Lower lobe of right lung (tissue), 2 donors: ENCODE measurements around the gene SGO1. TPM values are rescaled to one million over a fixed set of nuclear protein-coding genes. Genes with fewer than 3 reads are reported as not detected.
A peak's percentile ranks its signal among the peaks of the same experiment; 100 is the strongest.

Experiments
- ATAC-seq, 2 donors: fragments of 200-7000 bp; cut with Tn5 transposase; one replicate each; pipeline ENCODE4 v1.9.1; 2020 to 2022; ENCODE audit warnings: mild to moderate bottlenecking in 2 of 2, moderate library complexity in 2 of 2
- DNase-seq: peaks from one replicate; pipeline ENCODE4 v3.0.0-alpha.2; 2020
- H3K27ac ChIP-seq: fragments of 200-600 bp; one replicate; pipeline ENCODE4 v1.8.0; 2022
- H3K27me3 ChIP-seq: fragments of 200-600 bp; one replicate; pipeline ENCODE4 v1.8.0; 2022; ENCODE audit warnings: low read depth
- H3K36me3 ChIP-seq: fragments of 200-600 bp; one replicate; pipeline ENCODE4 v1.8.0; 2022; ENCODE audit warnings: mild to moderate bottlenecking
- H3K4me1 ChIP-seq: fragments of 200-600 bp; one replicate; pipeline ENCODE4 v1.8.0; 2022
- H3K4me3 ChIP-seq: fragments of 200-600 bp; one replicate; pipeline ENCODE4 v1.8.0; 2022; ENCODE audit warnings: mild to moderate bottlenecking
- H3K9me3 ChIP-seq: fragments of 200-600 bp; one replicate; pipeline ENCODE4 v1.8.0; 2022
- intact Hi-C: fragments of 100-400 bp; cut with DNase I; formaldehyde crosslinking; loops from one replicate; pipeline ENCODE4 v1.11.0; 2022
- total RNA-seq: library from RNA; stranded (reverse); fragmentation: NEBNext Ultra II Directional; extraction: Animal tissue kit (Norgen Biotek cat#: 25700); gene quantifications from one replicate; pipeline ENCODE4 v1.2.1, GENCODE V29; 2021
- TF ChIP-seq, protein P1 (sequence below): fragments of 200-600 bp; IDR thresholded peaks from one replicate; pipeline ENCODE4 v1.8.0; 2022; ENCODE audit warnings: antibody characterized with exemption, mild to moderate bottlenecking
- donor health status: DM: no; HTN: yes; CAD: no; lungs with severe emphysema.

Gene SGO1
- total RNA-seq, 1 donor from 2014 or later, result 0.71 TPM

DNA sequence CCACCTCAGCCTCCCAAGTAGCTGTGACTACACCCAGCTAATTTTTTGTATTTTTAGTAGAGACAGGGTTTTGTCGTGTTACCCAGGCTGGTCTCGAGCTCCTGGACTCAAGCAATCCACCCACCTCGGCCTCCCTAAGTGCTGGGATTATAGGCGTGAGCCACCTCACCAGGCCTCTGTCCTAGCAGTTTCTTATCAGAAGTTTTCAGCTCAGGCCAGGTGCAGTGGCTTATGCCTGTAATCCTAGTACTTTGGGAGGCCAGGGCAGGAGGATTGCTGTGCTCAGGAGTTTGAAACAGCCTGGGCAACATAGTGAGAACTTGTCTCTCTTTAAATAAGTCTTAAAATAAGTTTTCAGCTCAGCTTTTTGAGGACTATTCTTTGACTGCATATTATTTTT lies 48.4 kb downstream of the SGO1 start:
- TF ChIP-seq, protein P1, sequence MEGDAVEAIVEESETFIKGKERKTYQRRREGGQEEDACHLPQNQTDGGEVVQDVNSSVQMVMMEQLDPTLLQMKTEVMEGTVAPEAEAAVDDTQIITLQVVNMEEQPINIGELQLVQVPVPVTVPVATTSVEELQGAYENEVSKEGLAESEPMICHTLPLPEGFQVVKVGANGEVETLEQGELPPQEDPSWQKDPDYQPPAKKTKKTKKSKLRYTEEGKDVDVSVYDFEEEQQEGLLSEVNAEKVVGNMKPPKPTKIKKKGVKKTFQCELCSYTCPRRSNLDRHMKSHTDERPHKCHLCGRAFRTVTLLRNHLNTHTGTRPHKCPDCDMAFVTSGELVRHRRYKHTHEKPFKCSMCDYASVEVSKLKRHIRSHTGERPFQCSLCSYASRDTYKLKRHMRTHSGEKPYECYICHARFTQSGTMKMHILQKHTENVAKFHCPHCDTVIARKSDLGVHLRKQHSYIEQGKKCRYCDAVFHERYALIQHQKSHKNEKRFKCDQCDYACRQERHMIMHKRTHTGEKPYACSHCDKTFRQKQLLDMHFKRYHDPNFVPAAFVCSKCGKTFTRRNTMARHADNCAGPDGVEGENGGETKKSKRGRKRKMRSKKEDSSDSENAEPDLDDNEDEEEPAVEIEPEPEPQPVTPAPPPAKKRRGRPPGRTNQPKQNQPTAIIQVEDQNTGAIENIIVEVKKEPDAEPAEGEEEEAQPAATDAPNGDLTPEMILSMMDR, result no peak
- intact Hi-C loops, result no loop called here

DNA sequence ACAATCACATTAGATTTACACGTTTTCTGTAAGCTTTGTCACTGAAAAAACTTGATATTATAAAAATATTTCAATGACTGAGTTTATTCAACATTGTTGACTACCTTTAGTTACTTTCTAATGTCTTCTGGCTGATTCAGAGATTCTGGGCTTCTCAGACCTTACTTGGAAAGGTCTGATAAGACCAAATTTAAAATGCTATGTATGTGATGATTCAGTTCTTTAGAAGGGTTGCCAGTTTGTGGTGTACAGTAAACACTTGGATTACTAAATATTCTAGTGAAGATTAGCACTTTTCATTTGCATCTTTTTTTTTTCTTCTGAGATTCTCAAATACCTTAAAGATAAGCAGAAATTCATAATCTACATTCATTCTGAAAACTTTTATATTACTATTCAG lies 49.8 kb downstream of the SGO1 start:
- peaks cover 15% of the 10 kb centered on the region for H3K36me3 ChIP-seq

More for the DNA sequence above, 48.4 kb downstream of the SGO1 start:
- Histone ChIP-seq H3K9me3 (no peaks in the 10 kb centered on the region), H3K36me3 (peaks cover 18% of the 10 kb centered on the region), H3K4me3 (no peak overlapping the region), H3K27ac (no peak overlapping the region), H3K4me1 (no peaks in the 10 kb centered on the region), H3K27me3 (no peaks in the 10 kb centered on the region)
- DNase-seq, result no peak
- ATAC-seq, result no peak

DNA sequence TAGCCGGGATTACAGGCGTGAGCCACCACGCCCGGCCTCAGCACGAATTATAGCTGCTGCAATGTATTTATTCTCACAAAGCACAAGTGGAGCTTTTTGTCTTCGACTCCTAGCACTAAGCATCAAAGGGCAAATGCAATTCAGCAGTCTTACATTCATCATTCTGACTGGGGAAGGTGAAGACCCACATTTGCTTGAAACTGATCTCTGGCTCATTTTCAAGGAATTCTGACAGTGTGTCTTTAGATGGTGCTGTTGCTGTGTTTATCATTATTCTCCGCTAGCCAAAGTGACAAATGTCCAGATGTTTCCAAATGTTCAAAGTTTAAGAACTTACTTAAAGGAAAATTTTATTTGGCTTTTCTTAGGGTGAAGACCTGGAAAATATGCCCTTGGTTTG lies 55.9 kb downstream of the SGO1 start:
- Histone ChIP-seq H3K27me3 (no peaks in the 10 kb centered on the region), H3K27ac (no peak overlapping the region), H3K9me3 (no peaks in the 10 kb centered on the region), H3K36me3 (peaks cover 26% of the 10 kb centered on the region), H3K4me1 (no peaks in the 10 kb centered on the region), H3K4me3 (no peak overlapping the region)
- intact Hi-C loops, result no loop called here
- TF ChIP-seq, protein P1, result no peak
- no peak for DNase-seq
- no peak for ATAC-seq

More for the DNA sequence above, 49.8 kb downstream of the SGO1 start:
- Histone ChIP-seq H3K27me3 (no peaks in the 10 kb centered on the region), H3K9me3 (no peaks in the 10 kb centered on the region), H3K4me3 (no peak overlapping the region), H3K27ac (no peak overlapping the region), H3K4me1 (no peaks in the 10 kb centered on the region)
- DNase-seq (no peak), ATAC-seq (no peak)
- intact Hi-C loops, result no loop called here
- TF ChIP-seq, protein P1, result no peak

DNA sequence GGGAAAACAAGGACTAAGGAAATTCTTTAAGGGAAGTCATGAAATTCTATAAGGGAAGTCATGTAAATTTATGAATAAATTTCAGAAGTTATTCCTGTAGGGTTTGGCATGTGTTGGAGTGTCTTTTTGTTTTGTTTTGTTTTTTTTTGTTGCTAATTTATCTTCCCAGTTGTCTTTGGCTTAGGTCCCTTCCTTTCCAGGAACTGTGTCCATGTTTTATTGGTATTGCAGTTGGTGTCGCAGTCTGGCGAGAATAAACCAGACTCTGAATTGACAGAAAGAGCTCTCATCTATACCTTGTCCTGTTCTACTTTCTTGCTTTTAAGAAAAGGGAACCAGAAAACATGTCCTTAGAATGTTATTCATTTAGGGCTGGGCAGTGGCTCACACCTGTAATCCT lies 57.6 kb downstream of the SGO1 start:
- H3K36me3 ChIP-seq, result peaks cover 26% of the 10 kb centered on the region
- H3K9me3 ChIP-seq, result no peaks in the 10 kb centered on the region
- H3K4me1 ChIP-seq, result no peaks in the 10 kb centered on the region
- no peak overlapping the region for H3K27ac ChIP-seq
- DNase-seq, result no peak
- no peaks in the 10 kb centered on the region for H3K27me3 ChIP-seq
- intact Hi-C loops, result no loop called here
- no peak overlapping the region for H3K4me3 ChIP-seq
- ATAC-seq, result no peak
- TF ChIP-seq, protein P1, result no peak

DNA sequence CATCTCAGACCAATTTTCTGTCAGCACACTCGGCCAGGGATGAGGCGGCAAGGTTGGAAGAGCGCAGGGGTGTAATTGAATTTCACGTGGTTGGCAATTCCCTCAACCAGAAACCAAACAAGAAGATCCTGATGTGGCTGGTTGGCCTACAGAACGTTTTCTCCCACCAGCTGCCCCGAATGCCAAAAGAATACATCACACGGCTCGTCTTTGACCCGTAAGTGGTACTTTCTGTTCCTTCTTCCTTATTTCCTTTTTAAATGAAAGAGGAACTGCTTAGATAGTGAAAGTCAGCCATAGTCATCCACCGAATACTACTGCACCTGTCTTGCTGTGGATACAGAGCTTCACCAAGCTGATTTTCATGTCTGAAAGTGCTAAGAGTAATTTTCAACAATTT lies 60.1 kb downstream of the SGO1 start:
- Histone ChIP-seq H3K27ac (no peak overlapping the region), H3K36me3 (peaks cover 43% of the 10 kb centered on the region), H3K4me3 (no peak overlapping the region), H3K4me1 (no peaks in the 10 kb centered on the region), H3K27me3 (no peaks in the 10 kb centered on the region), H3K9me3 (no peaks in the 10 kb centered on the region)
- intact Hi-C loops, result no loop called here
- ATAC-seq, result peak; percentile 62 to 67
- TF ChIP-seq, protein P1, result no peak
- DNase-seq, result no peak

DNA sequence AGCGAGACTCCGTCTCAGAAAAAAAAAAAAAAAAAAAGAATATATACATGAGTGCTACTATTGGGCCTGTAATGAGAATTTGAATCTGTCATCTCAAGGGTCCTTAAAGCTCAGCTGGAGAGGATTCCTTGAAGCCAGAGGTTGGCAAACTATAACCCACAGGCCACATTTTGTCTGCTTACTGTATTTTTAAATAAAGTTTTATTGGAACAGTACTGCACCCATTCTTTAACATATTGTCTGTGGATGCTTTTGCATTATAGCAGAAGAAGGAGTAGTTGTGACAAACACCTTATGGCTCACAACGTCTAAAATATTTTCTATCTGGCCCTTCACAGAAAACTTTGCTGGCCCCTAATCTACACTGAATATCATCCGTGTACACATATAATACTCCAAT lies 60.7 kb downstream of the SGO1 start:
- Histone ChIP-seq H3K9me3 (no peaks in the 10 kb centered on the region), H3K36me3 (peaks cover 49% of the 10 kb centered on the region), H3K27me3 (no peaks in the 10 kb centered on the region), H3K4me1 (no peaks in the 10 kb centered on the region), H3K4me3 (no peak overlapping the region), H3K27ac (no peak overlapping the region)
- TF ChIP-seq, protein P1, result no peak
- ATAC-seq (no peak), DNase-seq (no peak)
- intact Hi-C loops, result no loop called here
